Large intestine (tissue), 3 donors: ENCODE measurements around the gene KIAA0232. TPM values are rescaled to one million over a fixed set of nuclear protein-coding genes. Genes with fewer than 3 reads are reported as not detected.
"Not testable (repeated sequence)": the region's sequence is repeated elsewhere in the genome, so short reads cannot be mapped to it uniquely, and the experiment has no call there.

Experiments
- DNase-seq, 2 donors: peaks; one replicate each; pipeline versions ENCODE4 v3.0.0 to v3.0.0-alpha.2; 2013
- H3K27ac ChIP-seq: one replicate; pipeline ENCODE4 v1.5.1; 2013; ENCODE audit warnings: low read length
- H3K27me3 ChIP-seq: 2 replicates; pipeline ENCODE4 v1.6.1; 2013; ENCODE audit warnings: low read length; ENCODE audit not compliant: control insufficient read depth, insufficient read depth
- H3K36me3 ChIP-seq: 2 replicates; pipeline ENCODE4 v1.6.1; 2013; ENCODE audit warnings: low read length; ENCODE audit not compliant: control insufficient read depth, insufficient read depth
- H3K4me1 ChIP-seq: one replicate; pipeline ENCODE4 v1.6.1; 2013; ENCODE audit warnings: low read length; ENCODE audit not compliant: control insufficient read depth, insufficient read depth
- H3K4me3 ChIP-seq: one replicate; pipeline ENCODE4 v1.5.1; 2013; ENCODE audit warnings: low read length
- H3K9me3 ChIP-seq: one replicate; pipeline ENCODE4 v1.6.1; 2013; ENCODE audit warnings: mild to moderate bottlenecking, low read depth, low read length, moderate library complexity; ENCODE audit not compliant: control insufficient read depth
- WGBS: methylation state at CpG from one replicate; pipeline ENCODE4 v1.1.5; 2013; ENCODE audit warnings: low lambda C conversion rate; ENCODE audit not compliant: insufficient coverage; 5-methylcytosine and 5-hydroxymethylcytosine counted together
- polyA plus RNA-seq: library from polyadenylated mRNA; unstranded; fragments of 120-200 nt; gene quantifications from one replicate; pipeline ENCODE4 v1.2.1, GENCODE V29; 2013

The KIAA0232 gene
- polyA plus RNA-seq, 1 donor, result 23.5 TPM

DNA sequence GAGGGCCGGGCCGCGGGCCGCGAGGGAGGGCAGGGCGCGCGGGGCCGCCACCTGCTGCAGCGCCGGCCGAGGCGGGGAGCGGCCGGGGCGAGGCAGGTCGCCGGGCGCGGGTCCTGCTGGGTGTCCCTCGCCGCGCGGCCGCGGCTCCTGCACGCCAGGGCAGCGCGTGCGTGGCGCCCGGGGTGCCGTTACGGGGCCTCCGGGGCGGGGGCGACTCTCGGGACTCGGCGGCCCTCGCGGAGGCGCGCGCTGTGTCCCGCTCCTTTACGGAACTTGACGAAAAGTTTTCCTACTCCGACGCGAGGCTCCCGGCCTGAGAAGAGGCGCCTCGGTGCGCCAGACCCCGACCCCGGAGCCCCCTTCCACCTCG, 127.4 kb downstream of the KIAA0232 start:
- Histone ChIP-seq H3K4me1 (peaks cover 34% of the 10 kb centered on the region), H3K27ac (peak overlapping the region; percentile 66), H3K36me3 (no peaks in the 10 kb centered on the region), H3K9me3 (no peaks in the 10 kb centered on the region), H3K27me3 (no peaks in the 10 kb centered on the region), H3K4me3 (peak overlapping the region; percentile 71)
- DNase-seq, result peak in 1 of 2 donors; percentile 74
- WGBS, result no CpG with 5 or more reads among the region's 58 CpGs

DNA sequence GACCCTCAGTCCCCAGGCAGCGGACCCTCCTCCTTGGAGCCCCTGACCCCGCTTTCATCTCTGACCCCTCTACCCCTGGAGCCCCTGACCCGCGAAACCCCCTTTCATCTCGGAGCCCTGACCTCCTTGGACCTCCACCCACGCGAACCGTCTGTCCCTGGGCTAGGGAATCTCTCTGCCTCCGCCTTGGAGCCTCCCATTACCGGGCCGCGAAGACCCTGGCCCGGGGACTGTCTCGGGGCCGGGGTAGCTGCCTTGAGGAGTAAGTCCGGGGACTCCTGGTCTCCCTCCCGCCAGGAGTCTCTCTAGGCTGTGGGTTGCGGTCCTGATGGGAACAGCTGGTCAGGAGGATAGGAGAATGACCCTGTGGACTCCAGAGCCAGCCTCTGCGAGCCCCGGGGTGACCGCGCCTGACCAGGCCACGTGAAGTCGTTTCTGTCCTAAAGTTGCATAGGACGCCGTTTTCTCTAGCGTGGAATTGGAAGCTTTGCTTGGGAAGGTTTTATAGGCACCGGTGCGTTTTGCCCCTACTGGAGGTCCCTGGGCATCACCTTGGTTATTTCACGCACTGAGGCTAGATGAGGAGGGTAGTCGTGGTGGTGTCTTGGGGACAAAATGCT, 127.9 kb downstream of the KIAA0232 start:
- Histone ChIP-seq H3K4me3 (peak overlapping the region; percentile 71), H3K27me3 (no peaks in the 10 kb centered on the region), H3K4me1 (peaks cover 39% of the 10 kb centered on the region), H3K27ac (peak overlapping the region; percentile 66), H3K36me3 (peaks cover 2% of the 10 kb centered on the region), H3K9me3 (no peaks in the 10 kb centered on the region)
- peak; percentile 70 to 75 for DNase-seq
- no CpG with 5 or more reads among the region's 31 CpGs for WGBS

DNA sequence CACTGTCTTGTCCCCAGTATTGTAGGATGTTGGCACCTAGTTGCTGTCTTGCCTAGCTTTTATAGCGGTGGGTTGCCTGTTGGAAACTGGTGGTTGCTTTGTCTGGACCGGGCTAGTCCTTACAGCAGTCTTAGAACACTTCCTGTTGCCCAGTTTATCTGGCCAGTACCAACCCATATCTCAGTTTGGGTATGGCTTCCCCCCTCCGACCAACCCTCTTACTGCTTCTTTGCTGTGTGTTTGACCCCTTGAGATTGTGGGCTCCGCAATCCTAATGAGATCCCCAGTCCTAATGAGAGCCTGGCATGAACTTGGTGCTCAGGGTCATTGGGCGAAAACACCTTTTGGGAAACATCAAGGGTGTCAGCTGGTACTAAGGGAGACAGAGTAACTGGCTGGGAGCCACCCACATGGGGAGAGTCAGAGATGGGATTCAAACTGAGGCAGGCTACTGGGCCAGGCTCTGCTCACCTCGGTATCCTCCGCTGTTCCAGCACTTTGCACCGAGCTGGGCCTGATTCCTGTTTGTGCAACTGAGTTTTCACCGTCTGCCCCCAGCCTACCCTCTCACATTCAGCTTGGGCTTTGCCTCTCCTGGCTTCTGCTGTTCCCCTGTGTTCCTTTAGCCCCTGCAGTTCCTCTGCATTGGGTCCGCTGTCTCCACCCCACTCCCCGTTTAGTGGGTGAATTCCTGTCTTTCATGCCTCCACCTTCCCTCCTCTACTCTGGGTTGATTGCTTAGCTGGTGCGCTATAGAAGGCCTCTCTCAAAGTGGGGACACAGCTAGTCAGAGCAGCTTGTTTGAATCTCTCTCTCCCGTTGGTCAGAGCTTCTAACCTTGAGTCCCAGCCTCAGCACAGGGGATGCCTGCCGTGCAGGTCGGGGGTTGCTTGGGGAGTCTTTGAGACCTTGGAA, 128.7 kb downstream of the KIAA0232 start:
- Histone ChIP-seq H3K4me3 (peak overlapping the region; percentile 71), H3K4me1 (peaks cover 46% of the 10 kb centered on the region), H3K27me3 (no peaks in the 10 kb centered on the region), H3K27ac (peak overlapping the region; percentile 66), H3K9me3 (no peaks in the 10 kb centered on the region), H3K36me3 (peaks cover 2% of the 10 kb centered on the region)
- 79% methylated on average over 2 of the region's 15 CpGs for WGBS
- no peak for DNase-seq

DNA sequence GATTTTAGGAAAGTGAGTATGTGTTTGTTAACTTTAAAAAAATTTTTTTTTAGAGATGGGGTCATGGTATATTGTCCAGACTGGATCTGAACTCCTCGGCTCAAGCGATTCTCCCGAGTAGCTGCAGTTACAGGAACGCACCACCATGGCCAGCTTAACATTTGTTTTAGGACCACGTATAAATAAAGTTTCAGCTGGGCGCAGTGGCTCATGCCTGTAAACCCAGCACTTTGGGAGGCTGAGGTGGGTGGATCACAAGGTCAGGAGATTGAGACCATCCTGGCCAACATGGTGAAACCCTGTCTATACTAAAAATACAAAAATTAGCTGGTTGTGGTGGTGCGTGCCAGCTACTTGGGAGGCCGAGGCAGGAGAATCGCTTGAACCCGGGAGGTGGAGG, 129.4 kb downstream of the KIAA0232 start:
- not testable (repeated sequence) for H3K27ac ChIP-seq

DNA sequence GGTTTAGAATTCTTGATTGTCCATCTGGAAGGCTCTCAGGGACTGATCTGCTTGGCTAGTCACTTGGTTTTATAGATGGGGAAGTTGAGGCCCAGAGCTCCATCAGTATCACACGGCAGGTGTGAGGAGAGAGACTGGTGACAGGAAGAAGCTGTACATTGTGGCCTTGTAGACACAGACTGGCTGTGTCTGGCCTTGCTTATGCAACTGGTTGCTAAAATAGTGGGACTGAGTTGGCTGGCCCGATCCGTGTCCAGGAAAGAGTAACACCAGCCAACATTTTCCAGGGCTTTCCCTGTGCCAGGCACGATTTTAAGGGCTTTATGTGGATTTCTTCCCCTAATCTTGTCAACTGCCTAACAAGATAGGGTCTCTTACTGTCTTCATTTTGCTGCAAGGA, 129.9 kb downstream of the KIAA0232 start:
- H3K4me1 ChIP-seq, result peaks cover 57% of the 10 kb centered on the region
- H3K9me3 ChIP-seq, result no peaks in the 10 kb centered on the region
- no peak overlapping the region for H3K27ac ChIP-seq
- H3K36me3 ChIP-seq, result peaks cover 2% of the 10 kb centered on the region
- DNase-seq, result no peak
- no peaks in the 10 kb centered on the region for H3K27me3 ChIP-seq
- no peak overlapping the region for H3K4me3 ChIP-seq
- WGBS, result 86% methylated on average over 1 of the region's 4 CpGs

More for the DNA sequence above, 129.4 kb downstream of the KIAA0232 start:
- H3K4me3 ChIP-seq, H3K27me3 ChIP-seq, H3K9me3 ChIP-seq, H3K36me3 ChIP-seq, DNase-seq: not testable (repeated sequence)
- 100% methylated on average over 3 of the region's 10 CpGs for WGBS
- peaks cover 53% of the 10 kb centered on the region for H3K4me1 ChIP-seq

DNA sequence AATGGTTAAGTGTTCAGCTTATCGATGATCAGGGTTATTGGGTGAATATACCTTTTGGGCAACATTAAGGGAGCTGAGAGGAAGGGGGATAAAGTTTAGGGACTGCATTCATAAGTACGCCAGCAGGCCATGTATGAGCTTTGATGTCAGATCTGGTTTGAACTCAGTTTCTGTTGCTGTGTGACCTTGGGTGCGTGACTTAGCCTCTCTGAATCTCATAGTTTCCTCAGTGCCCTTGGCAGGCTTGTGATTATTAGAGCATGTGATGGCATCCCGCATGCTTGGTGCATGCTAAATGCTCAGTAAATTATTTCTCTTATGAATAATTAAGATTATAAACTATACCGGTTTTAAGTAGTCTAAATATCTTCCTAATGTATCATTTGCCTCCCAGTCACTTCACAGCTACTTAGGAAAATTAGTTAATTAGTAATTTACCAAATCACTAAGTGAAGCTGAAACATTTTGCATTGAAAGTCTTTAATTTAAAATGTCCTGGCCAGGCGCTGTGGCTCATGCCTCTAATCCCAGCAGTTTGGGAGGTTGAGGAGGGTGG, 130.9 kb downstream of the KIAA0232 start:
- no peak for DNase-seq
- Histone ChIP-seq H3K36me3 (peaks cover 2% of the 10 kb centered on the region), H3K27ac (no peak overlapping the region), H3K27me3 (no peaks in the 10 kb centered on the region), H3K9me3 (no peaks in the 10 kb centered on the region), H3K4me1 (peaks cover 57% of the 10 kb centered on the region), H3K4me3 (no peak overlapping the region)
- WGBS, result 60% methylated on average over 1 of the region's 6 CpGs

DNA sequence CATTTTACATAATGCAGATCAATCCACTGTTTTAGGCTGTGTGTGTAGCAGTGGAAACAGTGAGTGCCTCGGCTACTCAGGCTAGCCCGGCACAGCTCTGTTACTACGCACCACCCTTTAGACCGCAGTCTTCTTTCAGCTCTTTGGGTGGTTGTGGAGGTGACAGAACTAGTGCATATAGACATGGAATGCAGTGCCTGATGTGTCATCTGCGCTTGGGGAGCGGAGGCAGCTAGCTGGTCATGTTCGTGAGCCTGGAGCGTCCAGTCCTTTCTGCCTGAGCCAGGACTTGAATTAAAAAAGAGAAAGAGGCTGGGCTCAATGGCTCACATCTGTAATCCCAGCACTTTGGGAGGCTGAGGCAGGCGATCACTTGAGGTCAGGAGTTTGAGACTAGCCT, 131.9 kb downstream of the KIAA0232 start:
- no peak overlapping the region for H3K4me3 ChIP-seq
- H3K9me3 ChIP-seq, result no peaks in the 10 kb centered on the region
- no peak for DNase-seq
- no peak overlapping the region for H3K27ac ChIP-seq
- no peaks in the 10 kb centered on the region for H3K27me3 ChIP-seq
- H3K36me3 ChIP-seq, result peaks cover 2% of the 10 kb centered on the region
- 100% methylated on average over 2 of the region's 9 CpGs for WGBS
- peaks cover 59% of the 10 kb centered on the region for H3K4me1 ChIP-seq

DNA sequence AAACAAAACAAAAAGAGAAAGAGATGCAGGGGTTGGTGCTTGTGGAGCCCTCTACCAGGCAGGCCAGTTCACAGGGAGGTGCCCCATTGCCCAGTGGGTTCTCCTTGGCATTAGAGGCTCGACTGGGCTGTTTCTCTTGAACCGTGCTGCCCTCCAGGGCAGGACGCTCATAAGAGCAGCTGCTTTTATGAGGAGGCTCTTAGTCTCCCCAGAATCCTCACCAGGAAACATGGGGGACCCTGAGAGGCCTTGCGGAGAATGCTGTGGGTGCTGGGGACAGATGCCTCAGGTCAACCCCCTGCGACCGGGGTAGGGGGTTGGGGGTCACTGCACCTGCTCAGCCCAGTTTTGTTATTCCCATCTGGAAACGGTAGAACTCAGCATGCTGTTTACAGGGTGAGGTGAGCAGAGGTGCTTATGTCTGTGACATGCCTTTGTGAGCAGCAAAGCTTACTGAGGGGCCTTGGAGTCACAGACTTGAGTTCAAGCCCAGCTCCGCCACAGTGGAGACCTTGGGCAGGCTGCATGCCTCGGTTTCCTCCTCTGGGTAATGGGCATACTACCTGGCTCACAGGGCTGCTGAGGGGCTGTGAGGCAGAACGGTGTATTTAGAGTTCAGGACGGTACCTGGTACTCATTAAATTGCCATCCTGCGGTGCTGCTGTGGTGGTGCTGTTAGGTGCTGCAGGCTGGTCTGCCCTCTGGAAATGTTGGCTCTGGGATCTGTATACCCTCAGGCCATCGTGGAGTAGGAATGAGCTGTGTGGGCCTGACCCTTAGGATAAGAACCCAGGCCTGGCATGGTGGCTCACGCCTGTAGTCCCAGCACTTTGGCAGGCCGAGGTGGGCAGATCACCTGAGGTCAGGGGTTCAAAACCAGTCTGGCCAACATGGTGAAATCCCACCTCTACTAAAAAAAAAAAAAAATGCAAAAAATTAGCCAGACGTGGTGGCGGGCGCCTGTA, 132.8 kb downstream of the KIAA0232 start:
- Histone ChIP-seq H3K36me3 (peaks cover 2% of the 10 kb centered on the region), H3K4me1 (peaks cover 61% of the 10 kb centered on the region), H3K9me3 (no peaks in the 10 kb centered on the region), H3K4me3 (no peak overlapping the region), H3K27me3 (no peaks in the 10 kb centered on the region), H3K27ac (peak overlapping the region; percentile 97)
- WGBS, result no CpG with 5 or more reads among the region's 18 CpGs
- DNase-seq, result no peak

DNA sequence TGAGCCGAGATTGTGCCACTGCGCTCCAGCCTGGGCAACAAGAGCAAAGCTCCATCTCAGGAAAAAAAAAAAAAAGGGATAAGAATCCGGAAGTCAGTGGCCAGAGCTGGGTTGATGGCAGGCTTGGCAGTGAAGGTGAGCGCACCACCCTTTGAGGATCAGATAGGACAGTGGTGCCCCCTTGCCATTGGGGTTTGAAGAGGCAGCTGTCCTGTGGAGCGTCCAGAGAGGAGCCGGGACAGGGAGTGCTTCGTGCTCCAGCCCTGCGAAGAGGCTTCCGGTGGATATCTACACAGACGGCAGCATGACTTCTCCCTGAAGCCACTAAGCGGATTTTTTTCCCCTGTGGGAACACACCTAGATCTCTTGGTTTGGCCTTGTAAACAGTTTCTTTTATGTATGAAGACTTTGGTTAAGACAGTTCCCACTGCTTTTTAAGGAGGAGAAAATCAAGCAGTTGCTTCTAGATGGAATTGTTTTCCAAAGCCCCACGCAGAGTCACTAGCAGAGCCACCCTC, 133.6 kb downstream of the KIAA0232 start:
- H3K36me3 ChIP-seq, result peaks cover 2% of the 10 kb centered on the region
- H3K27ac ChIP-seq, result peak overlapping the region; percentile 97
- H3K27me3 ChIP-seq, result no peaks in the 10 kb centered on the region
- WGBS, result no CpG with 5 or more reads among the region's 12 CpGs
- no peak for DNase-seq
- peaks cover 58% of the 10 kb centered on the region for H3K4me1 ChIP-seq
- no peaks in the 10 kb centered on the region for H3K9me3 ChIP-seq
- H3K4me3 ChIP-seq, result no peak overlapping the region
